Activated B cell treated with CpG ODN at 0.5 μM for 24 hours (primary cell): ENCODE measurements around the gene NDOR1. TPM values are rescaled to one million over a fixed set of nuclear protein-coding genes. Genes with fewer than 3 reads are reported as not detected.

Experiments
- ATAC-seq: fragments of 200-7000 bp; cut with Tn5 transposase; one replicate; pipeline ENCODE4 v1.10.0; 2021; ENCODE audit warnings: low read depth, mild to moderate bottlenecking, moderate library complexity
- CTCF ChIA-PET: fragments of 350-600 bp; sonication (Branson Sonifier 250); formaldehyde crosslinking; loops from one replicate; lab custom pipeline; 2021; ENCODE audit warnings: antibody characterized with exemption; lab: Charles Lee
- POLR2A ChIA-PET: fragments of 350-600 bp; sonication (Branson Sonifier 250); formaldehyde crosslinking; loops from one replicate; lab custom pipeline; 2021; ENCODE audit warnings: antibody characterized with exemption; lab: Charles Lee
- DNase-seq: peaks from one replicate; pipeline ENCODE4 v3.0.0; 2022
- H3K27ac Mint-ChIP-seq: one replicate; pipeline ENCODE4 v1.8.0; 2020; ENCODE audit warnings: mixed read lengths
- H3K27me3 Mint-ChIP-seq: one replicate; pipeline ENCODE4 v1.8.0; 2021; ENCODE audit warnings: mixed read lengths
- H3K36me3 Mint-ChIP-seq: one replicate; pipeline ENCODE4 v1.8.0; 2021; ENCODE audit warnings: low read depth, mixed read lengths
- H3K4me1 Mint-ChIP-seq: one replicate; pipeline ENCODE4 v1.8.0; 2021; ENCODE audit warnings: mixed read lengths
- H3K4me3 Mint-ChIP-seq: one replicate; pipeline ENCODE4 v1.8.0; 2020; ENCODE audit warnings: mild to moderate bottlenecking, mixed read lengths
- H3K9me3 Mint-ChIP-seq: one replicate; pipeline ENCODE4 v1.8.0; 2020; ENCODE audit warnings: mixed read lengths
- intact Hi-C: fragments of 100-400 bp; cut with micrococcal nuclease; formaldehyde crosslinking; loops from one replicate; pipeline ENCODE4 v1.15.1; 2024
- total RNA-seq: library from RNA; stranded (reverse); gene quantifications from 2 replicates; pipeline ENCODE4 v1.2.3, GENCODE V29; 2022
- TF ChIP-seq, protein P1 (sequence below): fragments of 200-600 bp; IDR thresholded peaks from one replicate; pipeline ENCODE4 v1.8.0; 2022; ENCODE audit warnings: antibody characterized with exemption, mild to moderate bottlenecking

The NDOR1 gene
- total RNA-seq, 1 donor from 2014 or later: 38.7 TPM

- DNase-seq (no peak), ATAC-seq (no peak)
- Mint-ChIP-seq H3K4me1 (peaks cover 8% of the 10 kb centered on the region), H3K27ac (no peak overlapping the region), H3K27me3 (peaks cover 11% of the 10 kb centered on the region), H3K9me3 (no peaks in the 10 kb centered on the region), H3K4me3 (no peak overlapping the region), H3K36me3 (no peaks in the 10 kb centered on the region)
- POLR2A ChIA-PET: interaction anchor here (0.6 to 0.8 kb wide), 3 partner anchors 47 to 70 kb away, joined by 3 to 7 read pairs (median 3); partner anchors contain the start of gene TUBB4B
- TF ChIP-seq, protein P1, sequence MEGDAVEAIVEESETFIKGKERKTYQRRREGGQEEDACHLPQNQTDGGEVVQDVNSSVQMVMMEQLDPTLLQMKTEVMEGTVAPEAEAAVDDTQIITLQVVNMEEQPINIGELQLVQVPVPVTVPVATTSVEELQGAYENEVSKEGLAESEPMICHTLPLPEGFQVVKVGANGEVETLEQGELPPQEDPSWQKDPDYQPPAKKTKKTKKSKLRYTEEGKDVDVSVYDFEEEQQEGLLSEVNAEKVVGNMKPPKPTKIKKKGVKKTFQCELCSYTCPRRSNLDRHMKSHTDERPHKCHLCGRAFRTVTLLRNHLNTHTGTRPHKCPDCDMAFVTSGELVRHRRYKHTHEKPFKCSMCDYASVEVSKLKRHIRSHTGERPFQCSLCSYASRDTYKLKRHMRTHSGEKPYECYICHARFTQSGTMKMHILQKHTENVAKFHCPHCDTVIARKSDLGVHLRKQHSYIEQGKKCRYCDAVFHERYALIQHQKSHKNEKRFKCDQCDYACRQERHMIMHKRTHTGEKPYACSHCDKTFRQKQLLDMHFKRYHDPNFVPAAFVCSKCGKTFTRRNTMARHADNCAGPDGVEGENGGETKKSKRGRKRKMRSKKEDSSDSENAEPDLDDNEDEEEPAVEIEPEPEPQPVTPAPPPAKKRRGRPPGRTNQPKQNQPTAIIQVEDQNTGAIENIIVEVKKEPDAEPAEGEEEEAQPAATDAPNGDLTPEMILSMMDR: no peak
- intact Hi-C loops: no loop called here
- CTCF ChIA-PET: no interaction called here
Measured at GRCh38 chr9:137171149-137171900, 34.2 kb upstream of the NDOR1 start.

DNA sequence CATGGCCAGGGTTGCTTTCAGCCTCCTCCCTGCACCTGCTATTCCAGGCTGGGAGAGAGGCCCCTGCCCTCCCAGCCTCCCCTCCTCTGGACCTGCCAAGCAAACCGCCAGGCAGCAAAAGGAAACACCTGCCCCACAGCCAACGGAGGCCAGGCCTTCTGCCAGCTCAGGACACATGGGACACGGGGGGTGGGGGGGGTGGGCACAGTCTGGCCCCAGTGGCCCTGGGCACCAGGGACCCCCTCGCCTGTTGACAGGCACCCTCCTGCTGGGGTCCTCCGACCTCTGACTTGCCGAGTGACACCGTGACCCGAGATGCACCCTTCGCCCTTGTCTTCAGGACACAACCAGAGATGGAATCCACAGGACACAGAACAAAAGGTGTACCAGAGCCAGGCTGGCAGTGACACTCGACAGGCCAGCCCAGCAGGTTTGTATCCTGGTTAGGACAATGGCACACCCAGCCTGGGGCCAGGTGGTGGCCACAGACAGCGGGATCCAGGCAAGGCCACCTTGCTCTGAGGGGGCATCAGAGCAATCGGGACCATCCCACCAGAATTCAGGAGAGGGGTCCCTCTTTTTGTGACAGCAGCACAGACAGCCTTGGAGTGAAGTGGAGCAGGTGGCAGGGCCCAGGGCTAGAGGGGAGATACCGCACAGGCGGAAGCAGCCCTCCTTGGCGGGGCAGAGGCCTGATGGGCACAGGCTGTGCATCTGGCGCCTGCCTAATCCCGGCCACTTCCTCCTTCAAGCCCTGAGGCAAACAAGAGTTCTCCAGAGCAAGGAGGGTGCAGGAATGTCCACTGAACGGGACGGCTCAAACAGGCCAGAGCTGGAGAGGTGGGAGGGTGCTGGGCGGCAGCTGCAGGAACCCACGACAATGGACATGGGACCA is 32.4 kb upstream of the NDOR1 start:
- Mint-ChIP-seq H3K4me3 (no peak overlapping the region), H3K36me3 (peaks cover 11% of the 10 kb centered on the region), H3K9me3 (no peaks in the 10 kb centered on the region), H3K4me1 (peaks cover 4% of the 10 kb centered on the region), H3K27me3 (peaks cover 6% of the 10 kb centered on the region), H3K27ac (no peak overlapping the region)
- intact Hi-C loops: no loop called here
- TF ChIP-seq, protein P1: no peak
- DNase-seq: no peak
- ChIA-PET CTCF (no interaction called here), POLR2A (interaction anchor here (1.0 kb wide), 1 partner anchor 44 kb away, joined by 3 read pairs; no protein-coding TSS in a partner anchor)
- no peak for ATAC-seq

GRCh38 chr9:137173796-137174664 is 31.5 kb upstream of the NDOR1 start:
- ChIA-PET POLR2A (no interaction called here), CTCF (no interaction called here)
- intact Hi-C loops: no loop called here
- Mint-ChIP-seq H3K27me3 (peaks cover 6% of the 10 kb centered on the region), H3K9me3 (no peaks in the 10 kb centered on the region), H3K4me3 (no peak overlapping the region), H3K36me3 (peaks cover 17% of the 10 kb centered on the region), H3K27ac (no peak overlapping the region), H3K4me1 (no peaks in the 10 kb centered on the region)
- no peak for ATAC-seq
- no peak for DNase-seq
- TF ChIP-seq, protein P1: no peak

DNA sequence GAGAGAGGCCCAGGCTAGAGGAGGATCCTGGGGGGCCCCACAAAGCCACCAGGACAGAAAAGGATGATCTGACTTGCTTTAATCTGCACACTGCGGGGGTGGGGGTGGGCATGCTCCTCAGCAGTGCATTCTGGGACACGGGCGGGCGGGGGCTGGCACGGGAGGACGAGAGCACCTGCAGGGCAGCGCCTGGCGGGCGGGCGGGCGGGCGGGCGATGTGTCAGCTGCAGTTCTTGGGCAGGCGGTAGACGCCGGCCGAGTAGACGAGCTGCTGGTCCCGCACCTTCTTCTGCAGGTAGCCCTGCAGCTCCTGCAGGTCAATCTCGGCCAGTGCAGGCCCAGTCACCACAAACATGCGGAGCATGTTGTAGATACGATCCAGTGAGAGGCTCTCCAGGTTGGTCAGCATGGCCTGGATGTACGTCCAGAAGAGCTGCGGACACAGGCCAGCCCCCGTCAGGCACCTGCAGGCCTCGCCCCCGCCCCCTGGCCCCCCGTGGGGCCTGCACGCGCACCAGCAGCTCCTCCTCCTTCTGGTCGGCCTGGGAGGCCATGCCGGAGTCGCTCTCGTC is 30.7 kb upstream of the NDOR1 start:
- Mint-ChIP-seq H3K4me1 (no peaks in the 10 kb centered on the region), H3K27ac (no peak overlapping the region), H3K36me3 (peaks cover 24% of the 10 kb centered on the region), H3K4me3 (no peak overlapping the region), H3K9me3 (no peaks in the 10 kb centered on the region), H3K27me3 (peaks cover 6% of the 10 kb centered on the region)
- DNase-seq (no peak), ATAC-seq (no peak)
- CTCF ChIA-PET: interaction anchor here (1.0 to 2.2 kb wide), 2 partner anchors 14 to 146 kb away, joined by 3 to 8 read pairs; partner anchors contain the start of gene SSNA1
- TF ChIP-seq, protein P1: no peak
- intact Hi-C loops: no loop called here
- POLR2A ChIA-PET: interaction anchor here (0.5 kb wide), 2 partner anchors 47 to 358 kb away, joined by 3 to 5 read pairs; no protein-coding TSS in a partner anchor
